NCI-H2107 treated with DMSO at 0.1 percent for 48 hours (cell line): ENCODE results near the gene UNC5C.

Source experiments
- DNase-seq: peaks from one replicate; lab custom pipeline; 2025; ENCODE audit not compliant: unreplicated experiment; lab: John Stamatoyannopoulos, UW

The UNC5C gene

GRCh38 chr4:95272797-95273196 lies 276.0 kb downstream of the UNC5C start:
- DNase-seq: no peak

GRCh38 chr4:95272036-95272435 lies 276.7 kb downstream of the UNC5C start:
- no peak for DNase-seq

- DNase-seq: no peak
These were observed 279.8 kb downstream of the UNC5C start for GRCh38 chr4:95268819-95269565.

DNA sequence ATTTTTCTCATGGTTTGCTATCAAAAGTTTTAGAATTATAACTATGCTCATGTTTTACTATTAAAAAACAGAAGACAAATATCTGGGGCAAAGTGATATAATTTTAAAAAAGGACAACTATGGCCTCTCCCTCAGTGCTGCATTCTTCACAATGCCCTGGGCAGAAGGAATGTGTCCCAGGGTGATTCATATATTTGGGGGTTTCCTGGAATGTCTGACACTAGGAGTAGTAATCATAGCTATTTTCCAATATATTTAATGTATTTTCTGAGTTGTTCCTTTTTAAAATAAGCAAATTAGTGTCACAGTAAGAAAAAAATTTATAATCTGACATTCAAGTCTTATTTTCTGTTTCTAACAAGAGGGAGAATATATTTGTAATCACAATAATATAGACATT lies 281.7 kb downstream of the UNC5C start:
- DNase-seq: no peak

DNA sequence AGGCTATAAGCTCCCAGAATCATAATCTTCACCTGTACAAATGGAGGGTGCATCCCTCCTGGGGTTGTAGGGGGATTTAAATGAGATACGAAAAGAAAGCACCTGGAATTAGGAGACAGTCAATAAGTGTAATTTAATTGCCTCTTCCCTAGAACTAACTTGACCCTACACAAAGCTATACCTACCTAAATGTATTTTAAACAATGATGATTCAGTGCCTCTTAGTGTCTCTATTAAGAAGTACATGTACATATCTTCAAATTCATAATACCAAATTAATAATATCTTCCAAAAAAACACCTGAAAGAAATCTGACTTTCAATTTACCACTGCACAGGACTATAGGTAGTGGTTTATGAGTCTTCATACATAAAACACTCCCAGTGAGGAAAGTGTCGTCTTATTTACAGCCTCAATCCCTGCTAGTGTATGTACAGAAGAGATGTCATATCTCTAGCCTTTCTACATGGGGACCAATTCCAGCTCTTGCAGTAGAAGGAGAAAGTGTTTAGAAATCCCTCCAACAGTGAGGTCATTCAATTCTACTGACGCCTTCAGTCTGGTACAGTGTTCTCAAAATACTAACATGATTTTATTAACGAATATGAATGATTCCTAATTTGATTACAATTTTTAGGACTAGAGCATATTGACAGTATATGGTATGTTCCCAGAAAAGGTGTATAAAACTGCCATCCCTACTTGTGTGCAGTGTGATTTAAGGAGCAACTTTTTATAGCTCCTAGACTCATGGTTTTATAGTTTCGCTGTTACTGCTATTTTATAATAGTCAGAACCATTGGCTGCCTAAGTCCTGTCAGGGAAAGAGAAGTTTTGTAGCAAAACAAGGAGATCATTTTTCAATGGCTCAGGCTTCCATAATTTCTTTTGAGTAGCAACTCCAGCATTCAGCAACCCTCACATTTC lies 282.7 kb downstream of the UNC5C start:
- no peak for DNase-seq

GRCh38 chr4:95264843-95265242 lies 283.9 kb downstream of the UNC5C start:
- no peak for DNase-seq

GRCh38 chr4:95263960-95264359 lies 284.8 kb downstream of the UNC5C start:
- no peak for DNase-seq

GRCh38 chr4:95263391-95263790 lies 285.4 kb downstream of the UNC5C start:
- no peak for DNase-seq

DNA sequence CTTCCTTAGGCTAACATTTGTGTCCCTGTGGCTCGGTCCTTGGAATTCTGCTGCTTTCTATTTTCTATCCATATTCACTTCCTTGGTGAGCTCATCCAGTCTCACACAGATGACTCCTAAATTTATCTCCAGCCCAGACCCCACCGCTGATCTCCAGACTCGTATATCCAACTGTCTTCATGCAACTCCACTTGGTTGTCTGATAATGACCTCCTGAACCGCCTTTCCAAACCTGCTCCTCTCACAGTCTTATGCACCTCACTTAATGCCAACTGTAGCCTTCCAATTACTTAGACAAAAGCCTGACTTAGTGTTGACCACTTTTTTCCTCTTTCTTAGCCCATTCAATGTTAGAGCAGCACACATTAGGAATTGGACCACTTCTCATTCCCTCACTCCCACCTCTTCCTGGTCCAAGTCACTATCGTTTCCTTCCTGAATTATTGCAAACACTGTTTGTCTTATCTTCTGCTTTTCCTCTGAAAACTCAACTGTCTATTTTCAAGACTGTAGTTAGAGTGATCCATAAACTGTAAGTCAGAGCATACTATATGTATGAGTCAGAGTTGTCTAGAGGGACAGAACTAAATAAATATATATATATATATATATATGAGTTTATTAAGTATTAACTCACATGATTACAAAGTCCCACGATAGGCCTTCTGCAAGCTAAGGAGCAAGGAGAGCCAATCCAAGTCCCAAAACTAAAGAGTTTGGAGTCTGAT lies 292.5 kb downstream of the UNC5C start:
- no peak for DNase-seq

DNA sequence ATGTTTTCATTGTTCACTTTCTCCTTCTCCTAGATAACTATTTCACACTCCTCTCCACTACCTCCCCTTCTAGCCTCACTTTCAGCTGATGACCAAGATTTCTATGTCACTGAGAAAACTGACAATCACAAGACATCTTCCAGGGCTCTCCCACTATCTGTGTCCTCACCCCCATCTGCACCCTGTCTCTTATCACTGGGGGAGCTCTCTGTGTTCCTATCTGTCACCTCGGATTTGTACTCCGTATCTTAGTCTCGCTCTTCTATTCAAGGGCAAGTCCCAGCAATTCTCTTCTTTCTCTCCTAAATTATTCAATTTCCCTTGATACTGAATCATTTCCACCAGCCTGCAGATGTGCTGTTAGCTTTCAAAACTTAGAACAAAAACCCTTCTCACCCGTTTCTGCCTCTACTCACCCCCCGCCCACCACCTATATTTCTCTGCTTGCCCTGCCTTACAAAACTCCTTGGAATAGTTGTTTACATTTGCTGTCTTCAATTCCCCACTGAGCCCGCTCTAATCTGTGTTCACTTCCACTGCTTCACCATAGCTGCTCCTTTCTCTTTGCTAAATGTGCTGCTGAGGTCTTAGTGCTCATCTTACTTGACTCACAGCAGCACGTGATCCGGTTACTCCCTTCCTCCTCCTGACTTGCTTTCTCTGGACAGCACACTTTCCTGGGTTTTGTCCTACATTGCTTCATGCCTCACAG lies 293.2 kb downstream of the UNC5C start:
- no peak for DNase-seq

GRCh38 chr4:95251568-95251967 lies 297.2 kb downstream of the UNC5C start:
- DNase-seq: no peak

DNA sequence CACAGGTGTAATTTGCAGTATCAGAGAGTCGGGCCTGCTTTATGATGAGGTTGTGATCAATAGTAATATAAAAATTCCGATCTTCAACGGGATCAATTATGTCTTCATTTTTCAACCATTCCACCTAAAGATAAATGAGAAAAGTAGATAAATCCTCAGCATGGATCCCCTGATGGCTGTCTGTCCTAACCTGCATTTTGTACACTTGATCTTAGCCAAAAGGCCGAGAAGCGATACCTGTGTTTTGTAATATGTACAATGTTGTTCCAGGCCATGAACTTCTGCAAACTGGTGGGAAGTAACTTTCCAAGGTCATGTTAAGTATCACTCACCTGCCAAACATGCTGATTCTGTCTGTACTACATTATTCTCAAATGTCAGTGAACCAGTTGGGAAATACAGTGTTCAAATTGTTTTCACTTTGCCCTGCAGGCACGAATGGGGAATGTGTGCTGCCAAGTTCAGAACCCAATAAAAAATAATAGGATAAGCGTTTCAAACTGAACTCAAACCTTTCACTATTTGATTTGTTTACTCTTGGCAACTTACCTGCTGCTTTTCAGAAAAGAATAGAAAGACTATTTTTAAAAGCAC lies 298.1 kb downstream of the UNC5C start:
- no peak for DNase-seq

- DNase-seq: no peak
These were observed 299.2 kb downstream of the UNC5C start for GRCh38 chr4:95249426-95250021.

DNA sequence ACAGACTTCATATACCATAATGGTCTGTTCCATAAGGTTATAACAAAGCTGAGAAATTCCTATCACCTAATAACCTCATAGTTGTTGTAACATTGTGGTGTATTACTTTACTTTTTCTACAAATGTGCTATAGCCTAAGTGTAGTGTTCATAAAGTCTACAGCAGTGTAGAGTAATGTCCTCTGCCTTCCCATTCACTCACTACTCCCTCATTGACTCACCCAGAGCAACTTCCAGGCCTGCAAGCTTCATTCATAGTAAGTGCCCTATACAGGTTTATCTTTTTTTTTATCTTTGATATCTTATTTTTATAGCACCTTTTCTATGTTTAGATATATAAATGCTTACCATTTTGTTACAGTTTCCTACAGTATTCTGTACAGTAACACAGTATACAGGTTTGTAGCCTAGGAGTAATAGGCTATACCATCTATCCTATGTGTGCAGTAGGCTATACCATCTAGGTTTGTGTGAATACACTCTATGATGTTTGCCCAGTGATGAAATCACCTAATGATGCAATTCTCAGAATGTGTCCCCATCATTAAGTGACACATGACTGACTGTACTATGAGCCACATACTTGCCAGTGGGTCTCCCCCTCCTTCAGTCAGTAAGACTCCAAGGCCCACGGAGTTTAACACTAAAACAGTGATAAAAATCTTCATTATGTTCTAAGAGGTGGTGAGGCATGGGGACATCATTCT lies 299.9 kb downstream of the UNC5C start:
- no peak for DNase-seq

DNA sequence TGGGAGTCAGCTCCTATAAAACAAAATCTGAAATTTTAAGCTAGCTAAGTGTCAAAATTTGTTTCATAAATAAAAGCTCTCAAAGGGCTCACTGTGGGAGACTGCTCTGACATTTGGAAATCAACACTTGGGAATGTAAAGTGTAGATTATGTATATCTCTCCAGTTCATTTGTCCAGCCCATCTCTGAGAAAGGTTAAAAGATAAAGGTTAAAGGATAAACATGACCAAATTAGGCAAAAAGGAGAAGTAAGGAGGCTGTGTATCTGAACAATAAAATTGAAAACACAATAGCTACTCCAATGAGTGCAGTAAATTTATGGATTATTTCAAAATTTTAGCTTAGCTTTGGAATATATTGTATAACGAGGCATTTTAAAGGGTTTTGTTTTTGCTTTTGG lies 304.9 kb downstream of the UNC5C start:
- no peak for DNase-seq

DNA sequence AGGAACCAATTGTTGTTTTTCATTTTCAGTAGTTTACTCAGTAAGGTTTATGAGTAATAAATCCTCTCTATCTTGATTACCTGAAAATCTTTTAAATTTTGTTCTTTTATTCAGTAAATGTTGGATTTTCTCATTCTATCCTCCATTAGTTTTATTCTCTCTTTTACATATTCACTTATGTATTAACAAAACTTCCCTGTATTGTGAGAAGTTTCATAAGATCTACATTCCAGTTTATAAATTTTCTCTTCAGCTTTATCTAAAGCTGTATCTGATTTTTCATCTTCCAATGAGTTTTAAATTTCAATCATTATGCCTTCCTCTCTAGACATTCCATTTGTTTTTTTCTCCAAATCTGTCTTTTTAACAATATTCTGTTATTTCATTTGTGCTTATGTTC lies 310.2 kb downstream of the UNC5C start:
- DNase-seq: no peak

GRCh38 chr4:95232358-95233156 lies 316.2 kb downstream of the UNC5C start:
- no peak for DNase-seq

DNA sequence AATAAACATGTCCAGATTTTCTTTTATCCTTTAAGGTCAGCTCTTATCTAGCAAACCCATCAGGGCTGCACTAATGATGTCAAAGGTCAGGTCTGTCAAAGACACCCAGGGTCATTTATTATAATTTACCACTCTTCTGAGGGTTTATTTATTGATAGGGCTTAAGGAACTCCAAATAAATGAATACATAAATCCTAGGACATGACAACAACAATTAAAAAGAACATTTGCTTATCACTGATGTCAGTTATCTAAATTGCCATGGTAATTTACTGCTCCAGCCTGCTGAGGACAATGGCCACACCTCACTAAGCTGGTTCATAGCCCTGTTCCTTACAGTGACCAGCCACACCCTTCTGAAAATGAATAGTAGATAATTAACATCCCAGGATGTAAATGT lies 317.1 kb downstream of the UNC5C start:
- no peak for DNase-seq

- DNase-seq: no peak
These were observed 322.9 kb downstream of the UNC5C start for GRCh38 chr4:95225849-95226248.
